SK-N-SH treated with all-trans-retinoic acid at 6 μM for 48 hours (cell line): Measurements from ENCODE around the gene FAM47B.
A peak's percentile ranks its signal among the peaks of the same experiment; 100 is the strongest.

Source experiments
- ATAC-seq: fragments of 200-7000 bp; cut with Tn5 transposase; 3 replicates; pipeline ENCODE4 v1.9.1; 2020; ENCODE audit warnings: mild to moderate bottlenecking, moderate library complexity
- ARNTL ChIP-seq: fragments of 450-650 bp; formaldehyde crosslinking; IDR thresholded peaks from 2 replicates; pipeline ENCODE4 v1.5.0; 2020; ENCODE audit warnings: low read depth, mild to moderate bottlenecking, moderate library complexity, borderline replicate concordance
- BACH2 ChIP-seq: fragments of 250-450 bp; sonication (Bioruptor Pico); IDR thresholded peaks from 2 replicates; pipeline ENCODE4 v1.9.0; 2021; ENCODE audit warnings: mild to moderate bottlenecking, borderline replicate concordance
- CSDC2 ChIP-seq: fragments of 250-450 bp; sonication (Bioruptor Pico); IDR thresholded peaks from 2 replicates; pipeline ENCODE4 v1.5.0; 2020; ENCODE audit warnings: mild to moderate bottlenecking, moderate library complexity
- ESRRG ChIP-seq: fragments of 250-450 bp; sonication (Bioruptor Pico); IDR thresholded peaks from 2 replicates; pipeline ENCODE4 v1.6.1; 2021; ENCODE audit warnings: mild to moderate bottlenecking
- ISL1 ChIP-seq: fragments of 250-450 bp; sonication (Bioruptor Pico); IDR thresholded peaks from 2 replicates; pipeline ENCODE4 v2.1.2; 2022; ENCODE audit warnings: mild to moderate bottlenecking, moderate library complexity
- OSR1 ChIP-seq: fragments of 250-450 bp; sonication (Bioruptor Pico); IDR thresholded peaks from 2 replicates; pipeline ENCODE4 v1.8.0; 2022; ENCODE audit warnings: moderate library complexity, mild to moderate bottlenecking, inconsistent platforms
- PATZ1 ChIP-seq: fragments of 250-450 bp; sonication (Bioruptor Pico); IDR thresholded peaks from 2 replicates; pipeline ENCODE4 v1.8.0; 2020; ENCODE audit warnings: mild to moderate bottlenecking, moderate library complexity, borderline replicate concordance
- PPARA ChIP-seq: fragments of 250-450 bp; sonication (Bioruptor Pico); IDR thresholded peaks from 2 replicates; pipeline ENCODE4 v1.5.0; 2020; ENCODE audit warnings: mild to moderate bottlenecking, borderline replicate concordance
- RARB ChIP-seq: fragments of 250-450 bp; sonication (Bioruptor Pico); IDR thresholded peaks from 2 replicates; pipeline ENCODE4 v1.8.0; 2021; ENCODE audit warnings: mild to moderate bottlenecking, moderate library complexity
- SNAI2 ChIP-seq: fragments of 250-450 bp; sonication (Bioruptor Pico); IDR thresholded peaks from 2 replicates; pipeline ENCODE4 v1.5.0; 2020; ENCODE audit warnings: mild to moderate bottlenecking, moderate library complexity
- TCF4 ChIP-seq: fragments of 250-450 bp; sonication (Bioruptor Pico); IDR thresholded peaks from 2 replicates; pipeline ENCODE4 v1.8.0; 2021; ENCODE audit warnings: mild to moderate bottlenecking, moderate library complexity, borderline replicate concordance
- TOX ChIP-seq: fragments of 250-450 bp; sonication (Bioruptor Pico); IDR thresholded peaks from 2 replicates; pipeline ENCODE4 v1.8.0; 2021; ENCODE audit warnings: mild to moderate bottlenecking, moderate library complexity, borderline replicate concordance
- TSHZ2 ChIP-seq: fragments of 250-450 bp; sonication (Bioruptor Pico); IDR thresholded peaks from 2 replicates; pipeline ENCODE4 v1.5.0; 2020; ENCODE audit warnings: mild to moderate bottlenecking, moderate library complexity
- ZC3H10 ChIP-seq: fragments of 250-450 bp; sonication (Bioruptor Pico); IDR thresholded peaks from 2 replicates; pipeline ENCODE4 v1.5.1; 2021; ENCODE audit warnings: mild to moderate bottlenecking, moderate library complexity
- ZFP3 ChIP-seq: fragments of 250-450 bp; sonication (Bioruptor Pico); IDR thresholded peaks from 2 replicates; pipeline ENCODE4 v1.5.0; 2020; ENCODE audit warnings: mild to moderate bottlenecking, moderate library complexity
- ZFP30 ChIP-seq: fragments of 450-650 bp; formaldehyde crosslinking; IDR thresholded peaks from 2 replicates; pipeline ENCODE4 v1.5.0; 2022; ENCODE audit warnings: mild to moderate bottlenecking, moderate library complexity
- ZNF565 ChIP-seq: fragments of 450-650 bp; formaldehyde crosslinking; conservative IDR thresholded peaks from 2 replicates; pipeline ENCODE4 v1.5.0; 2020; ENCODE audit warnings: low read depth, mild to moderate bottlenecking, moderate library complexity
- ZNF8 ChIP-seq: fragments of 450-650 bp; formaldehyde crosslinking; IDR thresholded peaks from 2 replicates; pipeline ENCODE4 v1.5.0; 2020; ENCODE audit warnings: mild to moderate bottlenecking, moderate library complexity
- TF ChIP-seq, protein P1 (sequence below): fragments of 250-450 bp; sonication (Bioruptor Pico); IDR thresholded peaks from 2 replicates; pipeline ENCODE4 v1.5.1; 2020; ENCODE audit warnings: low read depth, mild to moderate bottlenecking, moderate library complexity
- TF ChIP-seq, protein P2 (sequence below): fragments of 250-450 bp; sonication (Bioruptor Pico); IDR thresholded peaks from 2 replicates; pipeline ENCODE4 v1.5.1; 2021; ENCODE audit warnings: mild to moderate bottlenecking, moderate library complexity
- TF ChIP-seq, protein P3 (sequence below): fragments of 250-450 bp; sonication (Bioruptor Pico); IDR thresholded peaks from 2 replicates; pipeline ENCODE4 v1.8.0; 2021; ENCODE audit warnings: low read depth, mild to moderate bottlenecking, moderate library complexity, borderline replicate concordance

The FAM47B gene

GRCh38 chrX:34942496-34942895 lies at the start of gene FAM47B:
FAM47B (plus strand) TSS chrX:34942796; CDS start chrX:34942832, 36 bp downstream.
- TF ChIP-seq TSHZ2 (CRISPR knock-in tag) (no peak), PATZ1 (CRISPR knock-in tag) (no peak), PPARA (no peak), ZNF565 (CRISPR knock-in tag) (no peak), ZNF8 (CRISPR knock-in tag) (no peak), ISL1 (CRISPR knock-in tag) (no peak), OSR1 (no peak), SNAI2 (CRISPR knock-in tag) (no peak), ZFP30 (CRISPR knock-in tag) (no peak), TCF4 (no peak), ARNTL (no peak), ESRRG (no peak)
- TF ChIP-seq, protein P1, sequence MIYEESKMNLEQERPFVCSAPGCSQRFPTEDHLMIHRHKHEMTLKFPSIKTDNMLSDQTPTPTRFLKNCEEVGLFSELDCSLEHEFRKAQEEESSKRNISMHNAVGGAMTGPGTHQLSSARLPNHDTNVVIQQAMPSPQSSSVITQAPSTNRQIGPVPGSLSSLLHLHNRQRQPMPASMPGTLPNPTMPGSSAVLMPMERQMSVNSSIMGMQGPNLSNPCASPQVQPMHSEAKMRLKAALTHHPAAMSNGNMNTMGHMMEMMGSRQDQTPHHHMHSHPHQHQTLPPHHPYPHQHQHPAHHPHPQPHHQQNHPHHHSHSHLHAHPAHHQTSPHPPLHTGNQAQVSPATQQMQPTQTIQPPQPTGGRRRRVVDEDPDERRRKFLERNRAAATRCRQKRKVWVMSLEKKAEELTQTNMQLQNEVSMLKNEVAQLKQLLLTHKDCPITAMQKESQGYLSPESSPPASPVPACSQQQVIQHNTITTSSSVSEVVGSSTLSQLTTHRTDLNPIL (CRISPR knock-in tag) = no peak
- TF ChIP-seq, protein P2, sequence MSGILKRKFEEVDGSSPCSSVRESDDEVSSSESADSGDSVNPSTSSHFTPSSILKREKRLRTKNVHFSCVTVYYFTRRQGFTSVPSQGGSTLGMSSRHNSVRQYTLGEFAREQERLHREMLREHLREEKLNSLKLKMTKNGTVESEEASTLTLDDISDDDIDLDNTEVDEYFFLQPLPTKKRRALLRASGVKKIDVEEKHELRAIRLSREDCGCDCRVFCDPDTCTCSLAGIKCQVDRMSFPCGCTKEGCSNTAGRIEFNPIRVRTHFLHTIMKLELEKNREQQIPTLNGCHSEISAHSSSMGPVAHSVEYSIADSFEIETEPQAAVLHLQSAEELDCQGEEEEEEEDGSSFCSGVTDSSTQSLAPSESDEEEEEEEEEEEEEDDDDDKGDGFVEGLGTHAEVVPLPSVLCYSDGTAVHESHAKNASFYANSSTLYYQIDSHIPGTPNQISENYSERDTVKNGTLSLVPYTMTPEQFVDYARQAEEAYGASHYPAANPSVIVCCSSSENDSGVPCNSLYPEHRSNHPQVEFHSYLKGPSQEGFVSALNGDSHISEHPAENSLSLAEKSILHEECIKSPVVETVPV (CRISPR knock-in tag) = no peak
- no peak for ATAC-seq

DNA sequence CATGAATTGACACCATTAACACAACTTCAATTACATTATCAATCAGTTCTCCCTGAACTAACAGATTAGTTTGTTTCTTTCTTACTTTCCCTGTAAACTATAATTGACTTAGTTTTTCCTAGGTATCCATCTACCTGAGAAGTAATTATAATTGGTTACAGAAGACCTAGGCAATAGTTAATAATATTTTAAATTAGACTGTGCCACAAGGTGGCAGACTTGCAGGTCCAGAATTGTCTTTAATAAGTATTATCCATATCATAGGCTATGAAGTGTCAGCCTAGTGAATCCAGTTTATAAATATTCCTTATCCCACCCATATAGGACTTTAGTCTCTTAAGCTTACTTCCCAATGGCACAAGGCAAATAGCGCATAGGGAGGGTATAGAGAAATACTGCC lies 48.9 kb upstream of the FAM47B start:
- peak; percentile 55 for ATAC-seq
- no peak for TF ChIP-seq ZNF8 (CRISPR knock-in tag)
- TF ChIP-seq SNAI2 (CRISPR knock-in tag) = no peak
- TF ChIP-seq, protein P2 (CRISPR knock-in tag) = no peak
- TF ChIP-seq, all 23 proteins: peak for 0

DNA sequence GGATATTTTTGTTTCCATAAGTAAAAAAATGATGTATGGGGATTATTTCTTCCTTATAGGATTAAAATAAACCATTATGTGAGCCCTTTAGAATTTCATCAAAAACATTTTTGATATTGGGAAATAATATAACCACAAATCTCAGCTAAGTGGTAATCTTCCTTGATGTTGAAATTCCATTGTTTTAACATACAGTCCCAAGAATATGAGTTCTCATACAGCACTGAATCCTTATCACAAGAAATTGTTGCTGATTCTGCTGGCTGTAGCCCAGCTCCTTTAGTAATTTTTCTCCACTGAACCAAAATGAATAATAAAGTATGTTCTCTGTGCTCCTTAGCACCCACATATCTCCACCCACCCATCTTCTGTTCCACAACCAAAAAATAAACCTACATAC lies 41.9 kb upstream of the FAM47B start:
- no peak for ATAC-seq
- TF ChIP-seq ESRRG = no peak
- TF ChIP-seq, all 23 proteins: peak for 0

DNA sequence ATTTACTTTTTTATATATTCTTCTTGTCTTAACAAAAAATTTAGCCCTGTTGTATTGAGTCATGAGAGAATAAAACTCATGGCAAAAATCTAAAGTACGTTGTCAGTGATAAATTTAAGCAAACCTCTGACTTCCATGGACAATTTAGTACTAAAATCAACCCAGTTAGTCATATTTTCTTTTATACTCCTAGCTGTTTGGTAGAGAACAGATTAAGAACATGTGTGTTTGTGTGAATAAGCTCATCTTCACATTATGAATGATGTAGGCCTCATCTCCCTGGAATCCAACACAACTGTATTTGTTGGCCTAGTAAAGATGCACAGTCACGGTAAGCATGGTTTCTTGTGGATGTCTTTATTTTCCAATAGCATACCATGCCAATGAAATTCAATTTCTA lies 40.8 kb upstream of the FAM47B start:
- no peak for ATAC-seq
- no peak for TF ChIP-seq TSHZ2 (CRISPR knock-in tag)
- no peak for TF ChIP-seq ZC3H10 (CRISPR knock-in tag)
- TF ChIP-seq TCF4 = no peak
- TF ChIP-seq RARB (CRISPR knock-in tag) = no peak
- TF ChIP-seq BACH2 (CRISPR knock-in tag) = no peak
- TF ChIP-seq PPARA = no peak
- TF ChIP-seq SNAI2 (CRISPR knock-in tag) = no peak
- no peak for TF ChIP-seq ZFP30 (CRISPR knock-in tag)
- TF ChIP-seq OSR1 = no peak
- TF ChIP-seq, protein P2 (CRISPR knock-in tag) = no peak
- no peak for TF ChIP-seq ESRRG
- TF ChIP-seq CSDC2 (CRISPR knock-in tag) = no peak
- TF ChIP-seq ZFP3 (CRISPR knock-in tag) = no peak
- no peak for TF ChIP-seq ZNF8 (CRISPR knock-in tag)
- no peak for TF ChIP-seq TOX (CRISPR knock-in tag)
- TF ChIP-seq, protein P3, sequence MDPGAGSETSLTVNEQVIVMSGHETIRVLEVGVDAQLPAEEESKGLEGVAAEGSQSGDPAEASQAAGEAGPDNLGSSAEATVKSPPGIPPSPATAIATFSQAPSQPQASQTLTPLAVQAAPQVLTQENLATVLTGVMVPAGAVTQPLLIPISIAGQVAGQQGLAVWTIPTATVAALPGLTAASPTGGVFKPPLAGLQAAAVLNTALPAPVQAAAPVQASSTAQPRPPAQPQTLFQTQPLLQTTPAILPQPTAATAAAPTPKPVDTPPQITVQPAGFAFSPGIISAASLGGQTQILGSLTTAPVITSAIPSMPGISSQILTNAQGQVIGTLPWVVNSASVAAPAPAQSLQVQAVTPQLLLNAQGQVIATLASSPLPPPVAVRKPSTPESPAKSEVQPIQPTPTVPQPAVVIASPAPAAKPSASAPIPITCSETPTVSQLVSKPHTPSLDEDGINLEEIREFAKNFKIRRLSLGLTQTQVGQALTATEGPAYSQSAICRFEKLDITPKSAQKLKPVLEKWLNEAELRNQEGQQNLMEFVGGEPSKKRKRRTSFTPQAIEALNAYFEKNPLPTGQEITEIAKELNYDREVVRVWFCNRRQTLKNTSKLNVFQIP = no peak
